Measurements from ENCODE around the gene RTEL1.

Gene RTEL1

GRCh38 chr20:63690003-63690897 is 32.1 kb downstream of the RTEL1 start:
- DNase-seq: no peak

DNA sequence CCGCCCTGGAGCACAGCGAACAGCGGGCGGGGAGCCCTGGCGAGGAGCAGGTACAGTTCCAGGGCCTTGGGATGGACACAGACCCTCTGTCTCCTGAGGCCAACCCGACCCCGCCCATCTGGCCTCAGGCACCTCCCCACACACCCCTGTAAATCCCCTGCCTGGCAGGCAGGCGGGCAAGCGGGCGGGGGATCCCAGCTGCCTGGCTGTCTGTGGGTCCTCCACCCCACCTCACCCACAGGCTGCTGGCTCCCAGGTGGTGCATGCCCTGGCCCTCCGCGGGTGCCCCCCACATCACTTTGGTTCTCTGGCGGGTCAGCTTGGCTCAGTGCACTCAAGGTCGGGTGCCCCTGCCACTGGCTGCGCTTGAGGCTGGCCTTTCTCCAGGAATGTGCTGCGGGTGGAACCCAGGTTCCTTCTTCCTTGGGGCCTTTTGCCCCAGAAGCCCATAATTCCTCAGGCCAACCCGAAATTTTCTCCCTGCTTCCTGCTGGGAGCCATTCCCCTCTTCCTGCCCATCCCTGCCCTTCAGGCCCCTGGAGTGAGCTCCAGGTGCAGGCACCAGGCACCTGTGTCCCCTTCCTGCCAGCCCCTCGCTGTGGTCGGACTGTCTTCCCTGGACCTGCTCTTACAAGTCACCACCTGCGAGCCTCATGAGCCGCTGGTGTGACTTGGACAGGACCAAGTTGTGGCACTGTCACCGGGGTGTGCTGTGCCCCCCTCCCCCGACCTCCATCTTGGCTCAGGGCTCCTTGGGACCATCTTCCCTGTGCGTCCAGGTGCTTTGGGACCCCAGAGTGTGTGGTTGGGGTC is 33.0 kb downstream of the RTEL1 start:
- no peak for DNase-seq

DNA sequence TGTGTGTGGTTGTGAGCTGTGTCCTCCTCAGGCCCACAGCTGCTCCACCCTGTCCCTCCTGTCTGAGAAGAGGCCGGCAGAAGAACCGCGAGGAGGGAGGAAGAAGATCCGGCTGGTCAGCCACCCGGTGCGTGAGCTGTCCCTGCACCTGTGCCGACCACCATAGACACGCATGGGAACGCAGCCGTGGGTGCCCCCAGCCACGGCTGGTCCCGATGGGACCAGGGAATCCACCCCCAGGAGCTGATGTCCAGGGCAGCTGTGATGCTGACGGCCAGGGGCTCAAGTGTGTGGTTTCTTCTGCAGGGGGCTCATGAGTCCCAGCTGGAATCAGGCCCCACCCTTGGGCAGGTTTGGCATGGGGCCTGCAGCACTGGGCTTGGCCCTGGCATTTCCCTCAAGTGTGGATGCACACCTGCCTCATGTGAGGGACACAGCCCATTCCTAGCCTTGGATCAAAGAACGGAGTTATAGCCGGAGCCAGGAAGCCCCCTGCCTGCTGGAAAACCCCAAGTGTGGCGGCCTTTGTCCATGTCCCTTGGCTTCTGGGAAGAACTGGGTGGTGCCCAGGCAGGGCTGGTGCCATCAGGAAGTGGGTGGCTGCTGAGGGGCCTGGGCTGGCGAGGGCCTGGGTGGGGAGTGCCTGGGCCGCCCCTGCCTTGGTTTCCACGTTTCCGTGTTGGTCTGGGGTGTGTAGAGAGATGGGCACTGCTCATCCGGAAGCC is 33.8 kb downstream of the RTEL1 start:
- DNase-seq: no peak

DNA sequence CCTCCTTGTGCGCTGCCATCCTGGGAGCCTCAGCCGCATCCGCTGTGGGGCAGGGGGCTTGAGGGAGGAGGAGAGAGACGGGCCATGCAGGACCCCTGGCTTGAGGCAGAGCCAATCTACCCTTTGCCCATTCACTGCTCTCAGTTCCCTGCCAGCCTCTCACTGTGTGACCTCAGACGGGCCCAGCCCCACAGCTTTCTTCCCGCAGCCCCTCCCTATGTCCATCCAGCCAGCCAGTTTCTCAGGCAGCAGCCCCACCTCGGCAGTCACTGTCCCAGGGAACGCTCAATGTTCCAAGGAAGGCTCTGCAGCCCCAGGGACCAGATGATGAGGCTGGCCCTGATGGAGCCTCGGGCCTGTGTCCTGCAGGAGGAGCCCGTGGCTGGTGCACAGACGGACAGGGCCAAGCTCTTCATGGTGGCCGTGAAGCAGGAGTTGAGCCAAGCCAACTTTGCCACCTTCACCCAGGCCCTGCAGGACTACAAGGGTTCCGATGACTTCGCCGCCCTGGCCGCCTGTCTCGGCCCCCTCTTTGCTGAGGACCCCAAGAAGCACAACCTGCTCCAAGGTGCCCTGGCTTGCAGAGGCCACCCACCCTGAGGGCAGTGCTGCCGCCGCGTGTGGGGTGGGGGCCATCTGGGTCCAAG is 34.4 kb downstream of the RTEL1 start:
- no peak for DNase-seq

- no peak for DNase-seq
Observed at GRCh38 chr20:63693083-63693732, 35.1 kb downstream of the RTEL1 start.

GRCh38 chr20:63693733-63694583 is 35.8 kb downstream of the RTEL1 start:
- no peak for DNase-seq

- no peak for DNase-seq
Observed at GRCh38 chr20:63694584-63695423, 36.7 kb downstream of the RTEL1 start.

GRCh38 chr20:63695424-63696305 is 37.6 kb downstream of the RTEL1 start:
- DNase-seq: no peak

GRCh38 chr20:63696306-63696627 is 38.2 kb downstream of the RTEL1 start:
- DNase-seq: no peak

- no peak for DNase-seq
Observed at GRCh38 chr20:63696628-63697356, 38.7 kb downstream of the RTEL1 start, which contains the start of gene TNFRSF6B. Gene TNFRSF6B (plus strand): TSS chr20:63696652. CDS start chr20:63696768, 116 bp downstream.

DNA sequence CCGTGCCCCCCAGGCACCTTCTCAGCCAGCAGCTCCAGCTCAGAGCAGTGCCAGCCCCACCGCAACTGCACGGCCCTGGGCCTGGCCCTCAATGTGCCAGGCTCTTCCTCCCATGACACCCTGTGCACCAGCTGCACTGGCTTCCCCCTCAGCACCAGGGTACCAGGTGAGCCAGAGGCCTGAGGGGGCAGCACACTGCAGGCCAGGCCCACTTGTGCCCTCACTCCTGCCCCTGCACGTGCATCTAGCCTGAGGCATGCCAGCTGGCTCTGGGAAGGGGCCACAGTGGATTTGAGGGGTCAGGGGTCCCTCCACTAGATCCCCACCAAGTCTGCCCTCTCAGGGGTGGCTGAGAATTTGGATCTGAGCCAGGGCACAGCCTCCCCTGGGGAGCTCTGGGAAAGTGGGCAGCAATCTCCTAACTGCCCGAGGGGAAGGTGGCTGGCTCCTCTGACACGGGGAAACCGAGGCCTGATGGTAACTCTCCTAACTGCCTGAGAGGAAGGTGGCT is 39.3 kb downstream of the RTEL1 start:
- no peak for DNase-seq

DNA sequence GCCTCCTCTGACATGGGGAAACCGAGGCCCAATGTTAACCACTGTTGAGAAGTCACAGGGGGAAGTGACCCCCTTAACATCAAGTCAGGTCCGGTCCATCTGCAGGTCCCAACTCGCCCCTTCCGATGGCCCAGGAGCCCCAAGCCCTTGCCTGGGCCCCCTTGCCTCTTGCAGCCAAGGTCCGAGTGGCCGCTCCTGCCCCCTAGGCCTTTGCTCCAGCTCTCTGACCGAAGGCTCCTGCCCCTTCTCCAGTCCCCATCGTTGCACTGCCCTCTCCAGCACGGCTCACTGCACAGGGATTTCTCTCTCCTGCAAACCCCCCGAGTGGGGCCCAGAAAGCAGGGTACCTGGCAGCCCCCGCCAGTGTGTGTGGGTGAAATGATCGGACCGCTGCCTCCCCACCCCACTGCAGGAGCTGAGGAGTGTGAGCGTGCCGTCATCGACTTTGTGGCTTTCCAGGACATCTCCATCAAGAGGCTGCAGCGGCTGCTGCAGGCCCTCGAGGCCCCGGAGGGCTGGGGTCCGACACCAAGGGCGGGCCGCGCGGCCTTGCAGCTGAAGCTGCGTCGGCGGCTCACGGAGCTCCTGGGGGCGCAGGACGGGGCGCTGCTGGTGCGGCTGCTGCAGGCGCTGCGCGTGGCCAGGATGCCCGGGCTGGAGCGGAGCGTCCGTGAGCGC is 39.9 kb downstream of the RTEL1 start:
- DNase-seq: no peak

DNA sequence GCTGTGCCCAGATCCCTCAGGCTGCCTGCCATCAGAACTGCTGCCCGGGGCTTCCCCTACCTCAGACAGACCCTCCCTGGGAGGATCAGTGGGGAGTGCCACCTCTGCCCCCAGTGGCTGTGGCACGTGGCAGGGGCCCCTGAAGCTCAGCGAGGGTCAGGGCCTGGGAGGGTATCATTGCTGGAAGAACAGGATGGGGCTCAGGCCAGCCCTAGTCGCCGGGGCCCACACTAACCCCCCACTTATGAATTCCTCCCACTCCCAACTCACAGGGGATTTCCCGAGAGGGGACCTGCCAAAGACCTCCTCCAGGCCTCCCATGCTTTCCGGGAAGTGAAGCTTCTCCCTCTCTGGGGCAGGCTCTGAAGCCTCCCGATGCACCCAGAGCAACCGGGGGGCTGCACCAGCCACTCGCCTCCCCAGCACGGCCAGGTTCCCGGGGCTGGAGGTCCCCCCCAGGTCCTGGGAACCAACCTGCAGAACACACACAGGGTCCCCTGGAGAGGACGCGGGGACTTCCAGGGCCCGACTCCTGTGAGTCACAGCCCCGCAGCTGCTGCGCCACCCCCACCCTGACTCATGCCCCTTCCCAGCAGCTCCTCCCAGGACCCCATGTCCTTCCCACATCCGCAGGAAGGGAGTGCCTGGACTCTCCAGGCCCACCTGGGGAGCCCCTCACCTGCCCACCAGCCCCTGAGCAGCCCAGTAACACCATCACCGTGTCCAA is 40.8 kb downstream of the RTEL1 start:
- DNase-seq: peak; percentile 62

- no peak for DNase-seq
Observed at GRCh38 chr20:63699466-63700198, 41.5 kb downstream of the RTEL1 start.

DNA sequence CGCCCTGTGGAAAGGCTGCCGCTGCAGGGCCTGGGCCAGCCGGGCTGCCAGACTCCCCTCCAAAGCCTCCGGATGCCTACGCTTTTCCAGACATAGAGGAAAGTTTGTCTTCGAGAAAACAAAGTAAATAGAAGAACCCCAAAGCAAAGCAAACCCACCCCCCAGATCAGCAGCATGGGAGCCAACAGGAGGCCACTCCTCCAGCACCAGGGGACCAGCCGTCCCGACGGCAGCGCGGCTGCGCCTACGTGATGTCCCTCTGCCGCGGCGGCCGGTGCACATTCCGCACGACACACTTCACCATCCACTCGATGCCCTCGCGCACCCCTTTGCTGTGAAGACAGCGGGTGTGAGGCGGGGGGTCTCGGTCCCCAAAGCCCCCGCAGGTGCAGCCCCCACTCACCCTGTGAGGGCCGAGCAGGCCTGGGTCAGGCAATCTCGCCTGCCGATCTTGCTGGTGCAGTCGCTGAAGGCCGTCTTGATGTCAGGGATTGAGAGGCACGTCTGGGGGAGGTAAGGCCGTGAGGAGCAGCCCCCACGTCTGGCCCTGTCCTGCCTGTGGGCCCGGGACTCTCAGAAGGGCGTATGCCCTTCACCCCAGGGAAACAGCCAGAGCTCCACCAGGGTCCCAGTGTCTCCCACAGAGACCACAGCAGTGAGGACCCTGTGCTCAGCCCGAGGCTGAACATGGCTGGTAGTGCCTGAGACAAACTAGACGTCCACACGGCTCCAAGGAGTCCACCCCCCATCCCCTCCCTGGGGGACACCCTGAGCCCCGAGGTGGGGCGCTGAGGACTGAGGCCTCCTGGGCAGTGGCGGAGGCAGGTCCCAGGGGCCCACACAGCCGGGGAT is 42.3 kb downstream of the RTEL1 start:
- DNase-seq: no peak

DNA sequence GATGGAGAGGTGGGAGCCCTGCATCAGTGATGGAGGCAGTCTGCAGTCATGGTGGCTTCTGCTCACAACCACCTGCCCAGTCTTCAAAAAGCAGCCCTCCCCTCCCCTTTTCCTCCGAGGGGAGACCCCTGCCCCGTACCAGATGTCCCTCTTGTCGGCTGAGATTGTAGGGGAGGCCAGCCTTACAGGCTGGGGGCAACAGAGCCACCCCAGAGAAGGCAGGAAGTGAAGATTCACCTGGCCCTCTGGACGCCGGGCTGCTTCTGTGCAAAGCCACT is 42.9 kb downstream of the RTEL1 start:
- DNase-seq: no peak
